Upper lobe of right lung (tissue), 1 donor: ENCODE results near the gene RNF144A. TPM values are rescaled to one million over a fixed set of nuclear protein-coding genes. Genes with fewer than 3 reads are reported as not detected.
"Not testable (repeated sequence)": the region's sequence is repeated elsewhere in the genome, so short reads cannot be mapped to it uniquely, and the experiment has no call there.

Source experiments
- ATAC-seq: fragments of 200-7000 bp; cut with Tn5 transposase; one replicate; pipeline ENCODE4 v1.9.1; 2020; ENCODE audit warnings: mild to moderate bottlenecking, moderate library complexity
- DNase-seq: peaks from one replicate; pipeline ENCODE4 v3.0.0-alpha.2; 2020
- H3K27ac ChIP-seq: fragments of 200-600 bp; one replicate; pipeline ENCODE4 v1.8.0; 2022
- H3K27me3 ChIP-seq: fragments of 200-600 bp; one replicate; pipeline ENCODE4 v1.8.0; 2022; ENCODE audit warnings: mild to moderate bottlenecking
- H3K36me3 ChIP-seq: fragments of 200-600 bp; one replicate; pipeline ENCODE4 v1.8.0; 2022
- H3K4me1 ChIP-seq: fragments of 200-600 bp; one replicate; pipeline ENCODE4 v1.8.0; 2022
- H3K4me3 ChIP-seq: fragments of 200-600 bp; one replicate; pipeline ENCODE4 v1.8.0; 2022; ENCODE audit warnings: mild to moderate bottlenecking
- H3K9me3 ChIP-seq: fragments of 200-600 bp; one replicate; pipeline ENCODE4 v1.8.0; 2022
- CTCF ChIP-seq: fragments of 200-600 bp; IDR thresholded peaks from one replicate; pipeline ENCODE4 v1.8.0; 2022; ENCODE audit warnings: antibody characterized with exemption
- intact Hi-C: fragments of 100-400 bp; cut with DNase I; formaldehyde crosslinking; loops from one replicate; pipeline ENCODE4 v1.11.0; 2022
- total RNA-seq: library from RNA; stranded (reverse); fragmentation: NEBNext Ultra II Directional; extraction: Animal tissue kit (Norgen Biotek cat#: 25700); gene quantifications from one replicate; pipeline ENCODE4 v1.2.1, GENCODE V29; 2021
- donor health status: DM: no; HTN: yes; CAD: no; lungs with severe emphysema.

The RNF144A gene
- total RNA-seq, 1 donor from 2014 or later, result 16.0 TPM

DNA sequence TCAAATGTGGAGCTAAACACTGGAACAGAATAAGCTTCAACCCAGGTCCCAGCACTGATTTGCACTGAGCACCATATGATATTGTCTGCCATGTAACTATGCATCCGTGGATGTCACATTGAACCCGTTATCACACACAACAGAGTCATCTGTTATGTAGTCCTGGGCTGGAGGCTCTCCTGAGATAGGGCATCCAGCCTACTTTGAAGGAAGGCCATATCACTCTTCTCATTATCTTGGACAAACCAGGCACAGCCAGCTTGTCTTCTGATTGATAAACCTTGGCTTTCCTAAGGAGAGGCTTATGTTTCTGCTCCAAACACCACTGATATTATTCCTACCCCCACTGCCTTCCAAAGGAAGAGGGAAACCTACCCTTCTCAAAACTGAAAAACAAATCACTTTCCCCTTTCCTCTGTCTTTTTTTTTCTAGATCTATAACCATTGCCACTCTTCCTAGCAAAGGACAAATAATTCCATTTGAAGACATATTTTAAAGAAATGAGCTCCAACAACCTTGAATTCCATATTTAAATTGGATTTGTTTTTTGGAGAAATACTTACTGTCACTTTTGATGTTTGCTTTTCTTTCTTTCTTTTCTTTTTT is 23.2 kb upstream of the RNF144A start:
- DNase-seq, result no peak
- TF ChIP-seq CTCF, result no peak
- Histone ChIP-seq H3K4me3 (no peak overlapping the region), H3K36me3 (no peaks in the 10 kb centered on the region), H3K27ac (no peak overlapping the region), H3K9me3 (no peaks in the 10 kb centered on the region), H3K4me1 (no peaks in the 10 kb centered on the region), H3K27me3 (no peaks in the 10 kb centered on the region)
- intact Hi-C loops, result no loop called here
- no peak for ATAC-seq

DNA sequence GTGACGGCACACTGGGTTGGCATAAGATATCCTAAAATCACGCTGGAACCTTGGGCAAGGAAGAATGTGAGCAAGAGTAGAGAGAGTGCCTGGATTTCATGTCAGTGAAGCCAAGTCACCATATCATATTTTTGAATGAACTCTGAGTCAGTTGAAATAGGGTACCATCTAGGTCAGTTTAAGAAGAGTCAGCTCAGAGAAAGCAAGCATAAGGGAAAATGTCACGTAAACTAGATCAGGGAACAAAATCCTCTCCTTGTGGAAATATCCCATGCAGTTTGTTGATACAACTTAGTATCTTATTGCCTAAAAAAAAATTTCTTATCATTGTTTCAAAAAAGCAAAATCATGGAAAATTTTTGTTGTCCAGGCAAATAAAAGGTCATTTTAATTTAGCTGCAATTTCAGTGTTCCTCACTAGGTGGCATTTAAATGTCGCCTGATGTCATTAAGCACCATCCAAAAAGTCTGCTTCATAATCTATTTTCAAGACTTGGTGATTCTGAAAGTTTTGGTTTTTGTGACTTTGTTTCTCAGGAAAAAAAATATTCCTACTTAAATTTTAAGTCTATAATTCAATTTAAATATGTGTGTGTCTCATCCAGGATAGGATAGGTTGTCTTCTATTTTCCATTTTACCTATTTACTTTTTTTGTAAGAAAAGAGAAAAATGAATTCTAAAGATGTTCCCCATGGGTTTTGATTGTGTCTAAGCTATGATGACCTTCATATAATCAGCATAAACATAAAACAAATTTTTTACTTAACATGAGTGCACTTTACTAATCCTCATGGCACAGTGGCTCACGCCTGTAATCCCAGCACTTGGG is 20.1 kb upstream of the RNF144A start:
- no peaks in the 10 kb centered on the region for H3K9me3 ChIP-seq
- intact Hi-C loops, result no loop called here
- no peak for ATAC-seq

DNA sequence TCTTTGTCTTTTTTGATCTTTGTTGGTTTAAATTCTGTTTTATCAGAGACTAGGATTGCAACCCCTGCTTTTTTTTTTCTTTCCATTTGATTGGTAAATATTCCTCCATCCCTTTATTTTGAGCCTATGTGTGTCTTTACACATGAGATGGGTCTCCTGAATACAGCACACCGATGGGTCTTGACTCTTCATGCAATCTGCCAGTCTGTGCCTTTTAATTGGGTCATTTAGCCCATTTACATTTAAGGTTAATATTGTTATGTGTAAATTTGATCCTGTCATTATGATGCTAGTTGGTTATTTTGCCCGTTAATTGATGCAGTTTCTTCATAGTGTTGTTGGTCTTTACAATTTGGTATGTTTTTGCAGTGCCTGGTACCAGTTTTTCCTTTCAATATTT is 14.6 kb upstream of the RNF144A start:
- H3K9me3 ChIP-seq, H3K27ac ChIP-seq, H3K27me3 ChIP-seq, H3K4me1 ChIP-seq, H3K4me3 ChIP-seq, H3K36me3 ChIP-seq, DNase-seq, intact Hi-C loops, ATAC-seq: not testable (repeated sequence)

More for the DNA sequence above, 20.1 kb upstream of the RNF144A start:
- peak; percentile 73 for TF ChIP-seq CTCF
- H3K27ac ChIP-seq, result no peak overlapping the region
- H3K4me1 ChIP-seq, result no peaks in the 10 kb centered on the region
- no peaks in the 10 kb centered on the region for H3K27me3 ChIP-seq
- H3K4me3 ChIP-seq, result no peak overlapping the region
- DNase-seq, result no peak
- no peaks in the 10 kb centered on the region for H3K36me3 ChIP-seq

DNA sequence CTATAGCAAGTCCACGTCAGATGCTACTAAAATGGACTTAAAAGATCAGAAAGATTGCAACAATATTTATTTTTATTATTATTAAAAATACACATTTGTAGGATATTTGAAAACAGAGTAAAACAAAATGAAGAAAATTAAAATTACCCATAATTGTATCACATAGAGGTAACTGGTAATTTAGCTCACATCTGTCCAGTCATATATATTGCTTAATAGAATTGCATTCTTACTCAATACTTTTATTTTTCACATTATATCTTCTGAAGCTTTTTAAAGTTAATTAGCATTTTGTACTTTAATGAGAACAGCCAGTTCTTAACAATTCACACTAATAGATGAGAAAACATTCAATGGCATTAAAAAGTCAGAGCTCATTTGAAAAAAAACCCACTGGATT is 11.5 kb upstream of the RNF144A start:
- H3K4me1 ChIP-seq, result no peaks in the 10 kb centered on the region
- H3K27ac ChIP-seq, result no peak overlapping the region
- H3K9me3 ChIP-seq, result no peaks in the 10 kb centered on the region
- intact Hi-C loops, result no loop called here
- TF ChIP-seq CTCF, result no peak
- H3K4me3 ChIP-seq, result no peak overlapping the region
- no peaks in the 10 kb centered on the region for H3K27me3 ChIP-seq
- DNase-seq (no peak), ATAC-seq (no peak)
- H3K36me3 ChIP-seq, result no peaks in the 10 kb centered on the region

DNA sequence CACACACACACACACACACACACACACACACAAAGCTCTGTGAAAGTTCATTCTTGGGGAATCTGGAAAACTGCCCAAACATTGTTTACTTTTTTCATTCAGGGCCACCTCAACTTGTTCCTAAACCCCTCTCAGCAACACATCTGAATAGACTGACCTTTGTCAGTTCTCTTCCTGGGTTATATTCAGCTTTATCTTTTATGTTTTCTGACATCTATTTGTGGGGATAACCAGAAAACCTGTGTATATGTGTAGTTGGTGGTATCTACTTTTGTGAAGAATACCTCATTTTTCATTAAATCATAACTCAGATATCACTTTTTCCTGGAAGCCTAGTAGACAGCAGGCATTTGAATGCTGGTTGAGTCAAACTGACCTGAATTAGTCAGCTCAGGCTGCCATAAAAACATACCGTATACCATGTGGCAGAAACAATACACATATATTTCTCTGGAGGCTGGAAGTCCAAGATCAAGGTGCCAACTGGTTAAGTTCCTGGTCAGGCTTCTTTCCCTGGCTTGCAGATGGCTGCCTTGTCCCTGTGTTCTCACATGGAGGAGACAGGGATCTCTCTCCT is 11.0 kb upstream of the RNF144A start:
- DNase-seq (no peak), ATAC-seq (no peak)
- H3K27ac ChIP-seq, result no peak overlapping the region
- intact Hi-C loops, result no loop called here
- H3K27me3 ChIP-seq, result no peaks in the 10 kb centered on the region
- no peak for TF ChIP-seq CTCF
- no peak overlapping the region for H3K4me3 ChIP-seq
- no peaks in the 10 kb centered on the region for H3K4me1 ChIP-seq
- H3K36me3 ChIP-seq, result no peaks in the 10 kb centered on the region
- no peaks in the 10 kb centered on the region for H3K9me3 ChIP-seq

DNA sequence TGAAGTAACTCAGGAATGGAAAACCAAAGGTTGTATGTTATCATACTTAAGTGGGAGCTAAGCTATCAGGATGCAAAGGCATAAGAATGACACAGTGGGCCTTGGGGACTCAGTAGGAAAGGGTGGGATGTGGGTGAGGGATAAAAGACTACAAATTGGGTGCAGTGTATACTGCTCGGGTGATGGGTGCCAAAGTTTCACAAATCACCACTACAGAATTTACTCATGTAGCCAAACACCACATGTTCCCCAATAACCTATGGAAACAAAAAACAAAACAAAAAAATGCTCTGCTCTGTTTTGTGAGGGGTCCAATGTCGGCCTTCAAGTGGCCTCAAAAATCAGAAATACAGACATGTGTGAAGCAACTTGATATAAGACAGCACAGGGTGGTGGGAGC is 8.9 kb upstream of the RNF144A start:
- intact Hi-C loops, result no loop called here
- TF ChIP-seq CTCF, result no peak
- Histone ChIP-seq H3K9me3 (no peaks in the 10 kb centered on the region), H3K4me1 (no peaks in the 10 kb centered on the region), H3K36me3 (no peaks in the 10 kb centered on the region), H3K4me3 (no peak overlapping the region), H3K27me3 (no peaks in the 10 kb centered on the region), H3K27ac (no peak overlapping the region)
- no peak for ATAC-seq
- no peak for DNase-seq
